WERI-Rb-1 (cell line): Measurements from ENCODE around the gene KRT80.

Experiments
- DNase-seq: peaks from one replicate; pipeline ENCODE4 v3.0.0-alpha.2; 2020
- H3K27ac ChIP-seq: fragments of 250-450 bp; sonication (Bioruptor Pico); 2 replicates; pipeline ENCODE4 v1.5.1; 2020; ENCODE audit warnings: mild to moderate bottlenecking, moderate library complexity
- H3K27me3 ChIP-seq: fragments of 250-450 bp; sonication (Bioruptor Pico); 2 replicates; pipeline ENCODE4 v1.5.1; 2021; ENCODE audit warnings: mild to moderate bottlenecking, low read depth, moderate library complexity; ENCODE audit not compliant: insufficient read depth, severe bottlenecking
- H3K36me3 ChIP-seq: fragments of 250-450 bp; sonication (Bioruptor Pico); 2 replicates; pipeline ENCODE4 v1.5.1; 2020; ENCODE audit warnings: mild to moderate bottlenecking, moderate library complexity
- H3K4me3 ChIP-seq: 2 replicates; pipeline ENCODE4 v1.5.1; 2011; ENCODE audit warnings: low read depth, mild to moderate bottlenecking, control low read depth, low read length
- H3K9me3 ChIP-seq: fragments of 250-450 bp; sonication (Bioruptor Pico); 2 replicates; pipeline ENCODE4 v1.5.1; 2021; ENCODE audit warnings: mild to moderate bottlenecking, moderate library complexity; ENCODE audit not compliant: severe bottlenecking
- CTCF ChIP-seq: IDR thresholded peaks from 2 replicates; pipeline ENCODE4 v1.5.1; 2011; ENCODE audit warnings: low read depth, mild to moderate bottlenecking, control low read depth, inconsistent platforms, low read length

KRT80 gene

DNA sequence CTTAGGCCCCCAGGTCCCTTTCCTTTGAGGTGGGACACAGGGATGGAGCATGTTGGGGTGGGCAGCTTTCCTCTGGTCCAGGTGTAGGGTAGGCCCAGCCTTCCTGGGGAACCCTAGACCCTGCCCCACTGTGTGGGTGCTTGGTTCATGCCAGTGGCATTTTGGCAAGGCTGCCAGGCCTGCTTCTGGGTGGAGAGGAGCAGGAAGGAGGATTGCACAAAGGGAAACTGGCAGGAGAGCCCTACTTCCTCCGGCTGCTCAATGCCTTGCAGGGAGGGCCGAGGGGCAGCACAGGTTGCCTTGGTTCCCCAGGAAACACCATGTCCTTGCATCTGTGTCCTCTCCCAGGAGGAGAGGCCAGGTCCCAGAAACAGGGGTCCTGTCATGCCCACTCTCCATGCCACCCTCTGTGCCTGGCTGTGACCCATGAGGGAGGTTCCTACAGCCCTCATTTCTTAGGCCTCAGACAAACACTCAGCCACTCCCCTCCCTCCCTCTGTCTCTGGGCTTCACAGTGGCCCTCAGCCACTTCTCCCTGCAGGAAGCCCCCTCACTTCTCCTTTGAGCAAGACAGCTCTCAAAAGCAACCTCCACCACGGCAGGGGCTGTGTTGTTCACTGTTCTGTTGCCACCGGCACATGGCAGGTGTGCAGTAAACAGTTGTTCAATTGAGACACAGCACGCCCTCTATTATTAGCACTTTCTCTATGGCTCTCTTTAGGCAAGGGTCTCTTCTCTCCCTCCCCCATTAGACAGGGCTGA, 6.8 kb upstream of the KRT80 start:
- H3K27ac ChIP-seq, result no peak overlapping the region; the same call in 1 of the 2 replicates
- H3K36me3 ChIP-seq, result no peaks in the 10 kb centered on the region
- no peaks in the 10 kb centered on the region for H3K9me3 ChIP-seq
- no peaks in the 10 kb centered on the region for H3K27me3 ChIP-seq
- DNase-seq, result no peak
- TF ChIP-seq CTCF, result no peak
- H3K4me3 ChIP-seq, result no peak overlapping the region

DNA sequence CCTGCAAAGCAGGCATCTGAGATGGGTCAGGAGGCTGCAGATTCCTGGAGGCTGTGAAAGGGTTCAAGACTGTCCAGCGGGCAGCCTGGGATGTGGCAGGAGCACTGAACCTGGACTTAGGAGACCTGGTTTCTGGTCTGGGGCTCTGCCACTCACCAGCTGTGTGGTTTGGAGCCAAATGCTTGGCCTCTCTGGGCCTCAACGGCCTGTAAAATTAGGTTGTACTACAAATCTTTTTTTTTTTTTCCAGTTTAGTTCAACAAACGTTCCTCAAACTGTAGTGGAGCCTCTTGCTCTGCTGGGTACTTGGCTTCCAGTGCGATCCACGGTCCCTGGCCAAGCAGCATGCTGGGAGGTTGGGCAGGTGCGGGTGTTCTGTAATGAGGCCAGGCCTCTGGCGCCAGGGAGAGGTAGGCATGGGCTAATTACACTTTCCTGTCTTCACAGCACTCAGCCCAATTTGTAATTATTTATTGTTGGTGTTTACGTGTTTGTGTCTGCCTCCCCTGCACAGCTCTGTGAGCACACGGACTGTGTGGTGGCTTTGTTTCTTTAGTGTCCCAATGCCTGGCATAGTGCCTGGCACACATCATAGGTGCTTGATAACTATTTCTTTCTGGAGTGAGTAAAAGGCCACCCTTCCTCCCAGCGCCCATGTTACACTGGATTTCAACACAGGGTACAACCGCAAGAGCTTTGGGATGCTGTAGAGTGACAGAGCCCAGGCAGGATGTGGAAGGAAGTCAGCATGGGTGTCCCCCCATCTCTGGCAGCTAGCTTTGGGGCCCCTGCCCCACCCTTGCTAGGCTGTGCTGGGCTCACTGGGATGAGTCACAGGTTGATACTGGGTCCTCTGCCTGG, 5.8 kb upstream of the KRT80 start:
- H3K27ac ChIP-seq, result no peak overlapping the region
- H3K4me3 ChIP-seq, result no peak overlapping the region
- DNase-seq, result no peak
- no peak for TF ChIP-seq CTCF
- no peaks in the 10 kb centered on the region for H3K36me3 ChIP-seq
- no peaks in the 10 kb centered on the region for H3K27me3 ChIP-seq
- H3K9me3 ChIP-seq, result no peaks in the 10 kb centered on the region

DNA sequence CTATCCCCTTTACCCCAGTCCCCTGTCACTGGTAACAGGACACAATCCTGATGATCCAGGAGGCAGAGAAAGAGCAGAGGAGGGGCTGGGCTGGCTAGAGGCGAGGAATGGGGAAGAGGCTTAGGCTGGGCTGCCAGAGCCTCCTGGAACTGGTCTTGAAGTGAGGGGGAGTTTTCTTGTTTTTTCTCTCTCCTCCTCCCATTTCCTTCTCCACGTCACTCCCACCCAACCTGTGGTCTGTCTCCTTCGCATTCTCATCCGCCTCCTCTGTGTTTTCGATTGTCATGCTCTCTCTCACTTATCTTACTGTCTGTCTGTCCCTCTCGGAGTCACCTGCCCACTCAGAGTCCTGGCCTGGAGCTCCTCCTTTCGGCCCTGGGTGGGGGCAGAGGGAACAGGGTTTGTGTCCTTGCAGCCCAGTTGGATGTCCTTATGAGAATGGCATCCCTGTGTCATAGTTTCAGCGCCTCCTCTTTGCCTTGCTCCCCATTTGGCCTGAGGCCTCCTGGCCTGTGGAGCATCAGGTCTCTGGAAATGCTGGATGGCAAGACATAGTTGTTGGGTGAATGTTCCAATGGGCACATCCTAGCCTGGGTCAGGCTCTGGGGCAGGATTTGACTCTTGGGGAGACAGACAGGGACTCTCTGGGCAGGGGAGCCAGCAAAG, 3.4 kb upstream of the KRT80 start:
- Histone ChIP-seq H3K27me3 (no peaks in the 10 kb centered on the region), H3K27ac (no peak overlapping the region), H3K4me3 (no peak overlapping the region), H3K9me3 (no peaks in the 10 kb centered on the region), H3K36me3 (no peaks in the 10 kb centered on the region)
- peak; percentile 40 for DNase-seq
- no peak for TF ChIP-seq CTCF

GRCh38 chr12:52193991-52194390, 2.2 kb upstream of the KRT80 start:
- H3K9me3 ChIP-seq, result no peaks in the 10 kb centered on the region
- no peak overlapping the region for H3K4me3 ChIP-seq
- no peaks in the 10 kb centered on the region for H3K27me3 ChIP-seq
- no peaks in the 10 kb centered on the region for H3K36me3 ChIP-seq
- no peak overlapping the region for H3K27ac ChIP-seq
- no peak for DNase-seq
- no peak for TF ChIP-seq CTCF

GRCh38 chr12:52193532-52193931, 1.7 kb upstream of the KRT80 start:
- Histone ChIP-seq H3K9me3 (no peaks in the 10 kb centered on the region), H3K27me3 (no peaks in the 10 kb centered on the region), H3K36me3 (no peaks in the 10 kb centered on the region), H3K4me3 (no peak overlapping the region), H3K27ac (no peak overlapping the region)
- no peak for DNase-seq
- no peak for TF ChIP-seq CTCF
